Globus pallidus (tissue), 1 donor: ENCODE data around the gene NCK1.
"Not testable (repeated sequence)": the region's sequence is repeated elsewhere in the genome, so short reads cannot be mapped to it uniquely, and the experiment has no call there.

ENCODE experiments used
- DNase-seq: peaks from one replicate; pipeline ENCODE4 v3.0.0-alpha.2; 2015; ENCODE audit warnings: low spot score

The NCK1 gene

DNA sequence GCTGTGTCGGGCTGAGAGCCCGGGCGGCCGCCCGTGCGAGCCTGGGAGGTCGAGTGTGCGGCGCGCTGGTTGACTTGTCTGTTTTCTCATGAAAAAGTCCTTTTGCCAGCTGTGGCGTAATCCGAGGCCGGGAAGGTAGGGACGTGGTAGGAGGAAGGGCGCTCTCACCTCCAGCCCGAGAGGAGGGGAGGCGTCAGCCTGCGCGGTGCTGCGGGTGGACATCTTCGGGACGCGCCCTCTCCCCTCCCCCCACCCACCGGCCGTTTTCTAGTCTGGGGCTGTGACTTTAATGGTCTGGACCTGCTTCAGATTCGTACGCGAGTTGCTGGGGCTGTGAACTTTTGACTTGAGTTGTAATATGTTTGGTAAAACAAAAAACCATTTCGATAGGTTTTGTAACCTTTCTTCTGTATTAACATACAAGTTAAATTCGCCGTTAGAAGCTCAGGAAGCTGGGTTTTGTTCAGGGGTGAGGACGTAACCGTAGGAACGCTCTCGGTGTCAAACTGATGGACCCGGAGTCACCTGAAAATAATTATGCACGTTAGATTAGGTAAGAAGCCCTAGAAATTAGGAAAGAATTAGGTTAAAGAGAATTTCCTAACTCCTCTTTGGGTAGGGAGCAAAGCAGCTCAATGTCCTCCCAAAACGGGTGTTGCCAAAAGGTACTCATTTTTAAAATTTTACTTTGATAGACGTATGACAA lies 762 bp downstream of the NCK1 start:
- DNase-seq = no peak

DNA sequence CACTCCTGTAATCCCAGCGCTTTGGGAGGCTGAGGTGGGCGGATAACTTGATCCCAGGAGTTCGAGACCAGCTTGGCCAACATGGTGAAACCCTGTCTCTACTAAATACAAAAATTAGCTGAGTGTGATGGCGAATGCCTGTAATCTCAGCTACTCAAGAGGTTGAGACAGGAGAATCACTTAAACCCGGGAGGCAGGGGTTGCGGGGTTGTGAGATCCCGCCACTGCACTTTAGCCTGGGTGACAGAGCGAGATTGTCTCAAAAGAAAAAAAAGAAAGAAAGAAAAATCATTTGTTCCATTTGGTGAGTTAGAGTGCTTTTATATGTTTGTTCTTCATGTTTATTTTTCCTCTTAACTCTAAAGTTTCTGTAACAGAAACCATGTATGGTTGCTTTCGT lies 7.3 kb downstream of the NCK1 start:
- DNase-seq = no peak

DNA sequence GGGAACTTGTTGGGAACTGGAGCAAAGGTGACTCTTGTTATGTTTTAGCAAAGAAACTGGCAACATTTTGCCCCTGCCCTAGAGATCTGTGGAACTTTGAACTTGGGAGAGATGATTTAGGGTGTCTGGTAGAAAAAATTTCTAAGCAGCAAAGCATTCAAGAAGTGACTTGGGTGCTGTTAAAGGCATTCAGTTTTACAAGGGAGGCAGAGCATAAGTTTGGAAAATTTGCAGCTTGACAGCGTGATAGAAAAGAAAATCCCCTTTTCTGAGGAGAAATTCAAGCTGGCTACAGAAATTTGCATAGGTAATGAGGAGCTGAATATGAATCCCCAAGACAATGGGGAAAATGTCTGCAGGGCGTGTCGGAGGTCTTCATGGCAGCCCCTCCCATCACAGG lies 10.2 kb downstream of the NCK1 start:
- not testable (repeated sequence) for DNase-seq

DNA sequence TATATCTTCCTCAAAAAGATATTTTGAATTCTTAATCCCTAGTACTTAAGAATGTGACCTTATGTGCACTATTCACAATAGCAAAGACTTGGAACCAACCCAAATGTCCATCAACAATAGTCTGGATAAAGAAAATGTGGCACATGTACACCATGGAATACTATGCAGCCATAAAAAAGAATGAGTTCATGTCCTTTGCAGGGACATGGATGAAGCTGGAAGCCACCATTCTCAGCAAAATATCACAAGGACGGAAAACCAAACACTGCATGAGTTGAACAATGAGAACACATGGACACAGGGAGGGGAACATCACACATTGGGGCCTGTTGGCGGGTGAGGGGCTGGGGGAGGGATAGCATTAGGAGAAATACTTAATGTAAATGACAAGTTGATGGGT lies 17.5 kb downstream of the NCK1 start:
- not testable (repeated sequence) for DNase-seq

DNA sequence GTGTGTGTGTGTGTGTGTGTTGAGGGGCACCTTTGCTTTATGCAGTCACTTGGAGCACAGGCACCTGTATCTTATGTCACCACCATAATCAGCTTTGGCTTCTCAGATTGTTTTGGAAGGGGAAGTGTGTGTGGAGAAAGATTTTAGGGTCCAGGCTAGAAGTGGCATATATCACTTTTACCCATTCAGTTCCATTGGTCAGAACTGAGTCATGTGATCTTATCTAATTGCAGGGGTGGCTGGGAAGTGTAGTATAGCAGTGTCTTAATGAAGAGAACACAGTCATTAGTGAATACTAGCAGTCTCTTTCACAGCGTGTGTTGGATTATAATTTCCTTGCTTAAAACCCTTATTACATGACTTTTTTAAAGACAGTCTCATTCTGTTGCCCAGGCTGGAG lies 20.6 kb downstream of the NCK1 start:
- DNase-seq = no peak

DNA sequence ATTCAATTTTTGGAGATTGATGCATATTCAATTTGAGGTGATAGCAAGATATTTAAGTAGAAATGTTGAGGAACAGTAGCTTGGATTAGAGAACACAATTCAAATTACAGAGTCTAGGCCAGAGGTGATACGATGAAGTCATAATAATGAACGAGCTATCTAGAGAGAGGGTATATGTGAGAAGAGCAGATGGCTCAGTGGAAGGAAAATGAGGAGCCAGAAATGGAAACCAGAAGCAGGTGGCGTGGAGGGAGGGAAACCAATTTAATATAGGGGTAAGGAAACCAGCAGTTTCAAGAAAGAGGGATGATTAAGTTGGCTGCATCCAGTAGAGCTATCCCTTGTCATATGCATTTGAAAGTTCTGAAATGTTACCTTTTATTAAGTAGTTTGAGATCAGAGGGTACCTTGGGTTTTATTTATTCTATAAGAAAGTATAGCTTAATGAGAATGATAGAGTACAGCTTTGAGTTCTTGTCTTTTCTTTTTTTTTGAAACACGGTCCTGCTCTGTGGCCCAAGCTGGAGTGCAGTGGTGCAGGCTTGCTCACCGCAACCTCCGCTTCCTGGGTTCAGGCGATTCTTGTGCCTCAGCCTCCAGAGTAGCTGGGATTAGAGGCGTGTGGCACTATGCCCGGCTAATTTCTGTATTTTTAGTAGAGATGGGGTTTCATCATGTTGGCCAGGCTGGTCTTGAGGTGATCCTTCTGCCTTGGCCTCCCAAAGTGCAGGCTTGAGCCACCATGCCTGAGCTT lies 22.1 kb downstream of the NCK1 start:
- no peak for DNase-seq

DNA sequence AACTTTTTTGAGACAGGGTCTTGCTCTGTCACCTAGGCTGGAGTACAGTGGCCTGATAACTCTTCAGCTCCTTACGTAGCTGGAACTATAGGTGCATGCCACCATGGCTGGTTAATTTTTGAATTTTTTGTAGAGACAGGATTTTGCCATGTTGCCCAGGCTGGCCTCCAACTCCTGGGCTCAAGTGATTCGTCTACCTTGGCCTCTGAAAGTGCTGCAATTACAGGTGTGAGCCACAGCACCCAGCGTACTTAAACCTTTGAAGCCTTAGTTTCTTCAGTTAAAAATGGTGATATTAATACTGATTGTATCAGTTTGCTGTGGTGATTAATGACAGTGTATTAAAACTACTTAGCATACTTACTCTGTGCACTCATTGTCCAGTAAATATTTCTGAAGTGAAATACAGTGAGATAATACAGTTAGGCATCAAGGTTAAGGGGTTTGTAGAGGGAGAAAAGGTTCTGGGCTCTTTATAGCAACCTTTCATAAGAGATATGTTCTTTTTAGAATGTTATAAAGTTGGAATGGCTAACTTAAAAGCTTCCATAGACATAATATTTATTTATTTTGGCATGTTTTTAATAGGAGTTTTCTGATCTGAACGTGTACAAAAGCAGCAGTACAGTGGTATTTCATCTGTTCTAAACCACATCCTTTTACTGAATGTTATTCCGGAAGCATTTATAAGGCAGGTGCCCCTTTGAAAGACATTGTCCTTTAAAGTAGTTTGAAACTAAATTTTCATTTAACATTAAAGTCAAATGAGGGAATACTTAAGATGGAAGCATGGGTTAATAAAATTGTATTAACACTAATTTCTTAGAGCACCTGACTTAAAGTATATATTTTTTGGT lies 23.6 kb downstream of the NCK1 start:
- DNase-seq = no peak

- DNase-seq = no peak
Observed at GRCh38 chr3:136889947-136890346, 27.9 kb downstream of the NCK1 start.

DNA sequence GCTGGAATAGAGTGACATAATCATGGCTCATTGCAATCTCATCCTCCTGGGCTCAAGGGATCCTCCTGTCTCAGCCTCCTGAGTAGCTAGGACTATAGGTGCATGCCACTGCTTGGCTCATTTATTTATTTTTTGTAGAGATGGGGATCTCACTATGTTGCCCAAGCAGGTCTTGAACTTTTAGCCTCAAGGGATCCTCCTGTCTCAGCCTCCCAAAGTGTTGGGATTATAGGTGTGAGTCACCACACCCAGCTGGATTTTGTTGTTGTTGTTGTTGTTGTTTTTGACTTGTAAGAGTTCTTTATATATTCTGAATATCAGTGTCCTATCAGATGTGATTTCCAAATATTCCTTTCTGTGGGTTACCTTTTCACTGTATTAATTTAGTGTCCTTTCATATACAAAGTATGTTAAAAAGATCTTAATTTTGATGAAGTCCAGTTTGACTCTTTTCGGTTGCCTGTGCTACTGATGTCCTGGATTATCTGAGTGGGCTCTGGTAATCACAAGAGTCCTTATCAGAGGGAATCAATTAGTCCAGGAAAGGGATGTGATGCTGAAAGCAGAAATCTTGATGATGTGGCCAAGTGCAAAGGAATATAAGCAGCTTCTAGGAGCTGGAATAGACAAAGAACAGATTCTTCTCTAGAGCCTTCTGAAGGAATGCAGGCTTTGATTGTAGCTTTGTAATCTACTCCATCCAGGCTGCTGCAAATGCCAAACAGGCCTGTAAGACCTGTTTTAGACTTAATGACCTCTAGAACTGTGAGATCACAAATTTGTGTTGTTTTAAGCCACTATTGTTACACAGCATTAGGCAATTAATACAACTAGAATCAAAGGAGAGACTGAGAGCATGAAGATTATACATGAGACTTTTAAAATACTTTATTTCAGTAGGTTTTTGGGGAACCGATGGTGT lies 30.2 kb downstream of the NCK1 start:
- DNase-seq = no peak

- DNase-seq = no peak
Observed at GRCh38 chr3:136893848-136894443, 31.9 kb downstream of the NCK1 start.

DNA sequence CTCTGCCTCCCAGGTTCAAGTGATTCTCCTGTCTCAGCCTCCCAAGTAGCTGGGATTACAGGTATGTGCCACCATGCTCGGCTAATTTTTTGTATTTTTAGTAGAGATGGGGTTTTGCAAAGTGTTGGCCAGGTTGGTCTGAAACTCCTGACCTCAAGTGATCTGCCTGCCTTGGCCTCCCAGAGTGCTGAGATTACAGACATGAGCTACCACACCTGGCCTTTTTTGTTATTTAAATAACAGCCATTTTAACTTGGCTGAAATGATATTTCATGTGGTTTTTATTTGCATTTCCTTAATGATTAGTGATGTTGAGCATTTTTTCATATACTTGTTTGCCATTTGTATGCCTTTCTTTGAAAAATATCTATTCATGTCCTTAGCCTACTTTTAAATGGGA lies 35.2 kb downstream of the NCK1 start:
- not testable (repeated sequence) for DNase-seq

- no peak for DNase-seq
Observed at GRCh38 chr3:136898549-136898948, 36.5 kb downstream of the NCK1 start.

DNA sequence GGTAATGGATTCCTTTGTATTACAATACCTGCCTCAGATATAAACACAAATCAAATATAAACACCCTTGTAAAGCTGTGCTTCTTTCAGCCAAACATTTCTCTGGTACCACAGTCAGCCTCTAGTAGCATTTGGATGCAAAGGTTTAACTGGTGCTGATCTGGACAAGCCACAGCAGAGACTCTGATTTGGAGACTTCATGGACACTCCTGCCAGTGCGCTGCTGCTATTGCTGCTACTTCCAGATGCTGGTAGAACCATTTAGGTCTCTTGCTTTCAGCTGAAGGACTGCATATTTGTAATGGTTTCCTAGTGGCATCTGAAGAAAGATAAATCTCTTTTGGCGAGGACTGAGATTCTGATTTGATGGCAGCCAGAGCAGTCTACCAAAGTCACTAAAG lies 36.9 kb downstream of the NCK1 start:
- DNase-seq = no peak

- DNase-seq = no peak
Observed at GRCh38 chr3:136899622-136900158, 37.7 kb downstream of the NCK1 start.

GRCh38 chr3:136900694-136901093 lies 38.7 kb downstream of the NCK1 start:
- DNase-seq = not testable (repeated sequence)

DNA sequence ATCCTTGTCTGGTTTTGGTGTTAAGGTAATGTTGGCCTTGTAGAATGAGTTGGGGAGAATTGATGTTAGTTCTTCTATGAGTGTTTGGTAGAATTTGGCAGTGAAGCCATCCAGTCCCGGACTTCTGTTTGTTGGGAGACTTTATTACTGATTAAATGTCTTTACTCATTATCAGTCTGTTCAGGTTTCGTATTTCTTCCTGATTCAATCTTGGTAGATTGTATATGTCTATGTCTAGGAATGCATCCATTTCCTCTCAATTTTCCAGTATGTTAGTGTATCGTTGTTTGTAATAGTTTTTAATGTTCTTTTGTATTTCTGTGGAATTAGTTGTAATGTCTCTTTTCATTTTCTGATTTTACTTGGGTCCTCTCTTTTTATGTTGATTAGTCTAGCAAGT lies 39.4 kb downstream of the NCK1 start:
- DNase-seq = no peak

DNA sequence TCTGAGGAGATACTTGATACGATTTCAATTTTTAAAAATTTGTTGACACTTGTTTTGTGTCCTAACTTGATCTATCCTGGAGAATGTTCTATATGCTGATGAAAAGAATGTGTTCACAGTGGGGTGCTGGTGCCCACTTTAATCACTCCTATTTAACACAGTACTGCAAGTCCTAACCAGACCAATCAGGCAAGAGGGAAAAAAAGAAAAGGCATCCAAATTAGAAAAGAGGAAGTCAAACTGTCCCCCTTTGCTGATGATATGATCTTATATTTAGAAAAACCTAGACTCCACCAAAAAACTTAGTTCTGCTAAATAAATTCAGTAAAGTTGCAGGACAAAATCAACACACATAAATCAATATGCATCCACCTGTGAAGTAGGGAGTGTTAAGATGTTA lies 40.5 kb downstream of the NCK1 start:
- not testable (repeated sequence) for DNase-seq

DNA sequence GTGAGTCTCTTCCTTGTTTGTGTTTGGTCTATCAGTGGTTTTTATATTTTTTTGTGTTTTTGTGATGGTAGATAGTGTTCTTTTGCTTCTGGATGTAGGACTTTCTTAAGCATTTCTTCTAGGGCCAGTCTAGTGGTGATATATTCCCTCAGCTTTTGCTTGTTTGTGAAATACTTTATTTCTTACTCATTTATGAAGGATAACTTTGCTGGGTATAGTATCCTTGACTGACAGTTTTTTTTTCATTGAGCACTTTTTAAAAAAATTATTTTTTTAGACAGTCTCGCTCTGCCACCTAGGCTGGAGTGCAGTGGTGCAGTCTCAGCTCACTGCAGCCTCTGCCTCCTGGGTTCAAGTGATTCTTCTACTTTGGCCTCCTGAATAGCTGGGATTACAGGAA lies 41.9 kb downstream of the NCK1 start:
- no peak for DNase-seq

GRCh38 chr3:136904746-136905145 lies 42.7 kb downstream of the NCK1 start:
- DNase-seq = no peak

- DNase-seq = no peak
Observed at GRCh38 chr3:136905549-136905948, 43.5 kb downstream of the NCK1 start.

- no peak for DNase-seq
Observed at GRCh38 chr3:136906725-136907124, 44.7 kb downstream of the NCK1 start.
